ENCODE measurements around the gene CYP2W1.

GRCh38 chr7:956031-956430 lies 26.9 kb upstream of the CYP2W1 start:
- TF ChIP-seq POLR2A (IDR thresholded peaks at IDR 0.05) = no peak
- TF ChIP-seq, protein P1, sequence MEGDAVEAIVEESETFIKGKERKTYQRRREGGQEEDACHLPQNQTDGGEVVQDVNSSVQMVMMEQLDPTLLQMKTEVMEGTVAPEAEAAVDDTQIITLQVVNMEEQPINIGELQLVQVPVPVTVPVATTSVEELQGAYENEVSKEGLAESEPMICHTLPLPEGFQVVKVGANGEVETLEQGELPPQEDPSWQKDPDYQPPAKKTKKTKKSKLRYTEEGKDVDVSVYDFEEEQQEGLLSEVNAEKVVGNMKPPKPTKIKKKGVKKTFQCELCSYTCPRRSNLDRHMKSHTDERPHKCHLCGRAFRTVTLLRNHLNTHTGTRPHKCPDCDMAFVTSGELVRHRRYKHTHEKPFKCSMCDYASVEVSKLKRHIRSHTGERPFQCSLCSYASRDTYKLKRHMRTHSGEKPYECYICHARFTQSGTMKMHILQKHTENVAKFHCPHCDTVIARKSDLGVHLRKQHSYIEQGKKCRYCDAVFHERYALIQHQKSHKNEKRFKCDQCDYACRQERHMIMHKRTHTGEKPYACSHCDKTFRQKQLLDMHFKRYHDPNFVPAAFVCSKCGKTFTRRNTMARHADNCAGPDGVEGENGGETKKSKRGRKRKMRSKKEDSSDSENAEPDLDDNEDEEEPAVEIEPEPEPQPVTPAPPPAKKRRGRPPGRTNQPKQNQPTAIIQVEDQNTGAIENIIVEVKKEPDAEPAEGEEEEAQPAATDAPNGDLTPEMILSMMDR (IDR thresholded peaks at IDR 0.05) = no peak
